Measurements from ENCODE around the gene TLNRD1.

TLNRD1 gene

DNA sequence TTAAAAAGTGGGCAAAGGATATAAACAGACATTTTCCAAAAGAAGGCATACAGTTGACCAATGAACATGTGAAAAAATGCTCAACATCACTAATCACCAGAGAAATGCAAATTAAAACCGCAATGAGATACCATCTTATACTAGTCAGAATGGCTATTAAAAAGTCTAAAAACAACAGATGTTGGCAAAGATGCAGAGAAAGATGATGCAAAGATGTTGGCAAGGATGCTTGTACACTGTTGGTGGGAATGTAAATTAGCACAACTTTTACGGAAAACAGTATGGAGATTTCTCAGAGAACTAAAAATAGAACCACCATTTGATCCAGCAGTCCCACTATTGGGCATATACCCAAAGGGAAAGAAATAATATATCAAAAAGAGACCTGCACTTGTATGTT is 53.5 kb downstream of the TLNRD1 start:
- no peak for DNase-seq (ENCODE audit: low read depth in 2 of 3, low spot score in 2 of 3)

All from activated CD8-positive, alpha-beta memory T cell treated with anti-CD3 and anti-CD28 coated beads for 48 hours (primary cell).